PC-9 (cell line): Measurements from ENCODE around the gene ATXN1. TPM values are rescaled to one million over a fixed set of nuclear protein-coding genes. Genes with fewer than 3 reads are reported as not detected.

Experiments used
- BruUV-seq: library from RNA; stranded (reverse); fragments of 400-500 nt; replicated peaks from 2 replicates; lab custom pipeline; 2021; lab: Mats Ljungman, UMichigan
- CTCF ChIA-PET: fragments of 300-600 bp; sonication (Branson Sonifier 250); formaldehyde crosslinking; loops from one replicate; lab custom pipeline; 2022; ENCODE audit warnings: antibody characterized with exemption; lab: Charles Lee
- POLR2A ChIA-PET: fragments of 300-600 bp; sonication (Branson Sonifier 250); formaldehyde crosslinking; loops from one replicate; lab custom pipeline; 2022; ENCODE audit warnings: antibody characterized with exemption; ENCODE audit not compliant: unreplicated experiment; lab: Charles Lee
- DNase-seq, 2 experiments: peaks; one replicate each; pipeline versions ENCODE4 v3.0.0 to v3.0.0-alpha.2; 2015 to 2022; ENCODE audit warnings: mixed read lengths in 1 of 2
- H2AFZ ChIP-seq: fragments of 200-600 bp; sonication (generic); 2 replicates; pipeline ENCODE4 v1.8.1; 2017; ENCODE audit warnings: antibody characterized with exemption
- H3F3A ChIP-seq: fragments of 200-600 bp; sonication (generic); 2 replicates; pipeline ENCODE4 v1.8.1; 2017; ENCODE audit warnings: antibody characterized with exemption, mild to moderate bottlenecking, low read depth; ENCODE audit not compliant: insufficient read depth
- H3K27ac ChIP-seq: fragments of 200-600 bp; sonication (generic); 2 replicates; pipeline ENCODE4 v1.6.1; 2016; ENCODE audit warnings: mixed run types
- H3K27me3 ChIP-seq: fragments of 200-600 bp; sonication (generic); 2 replicates; pipeline ENCODE4 v1.6.1; 2016; ENCODE audit warnings: low read depth, mixed run types; ENCODE audit not compliant: insufficient read depth
- H3K36me3 ChIP-seq: fragments of 200-600 bp; sonication (generic); 2 replicates; pipeline ENCODE4 v1.6.1; 2016; ENCODE audit warnings: low read depth, mixed run types
- H3K4me1 ChIP-seq: fragments of 200-600 bp; sonication (generic); replicated peaks from 2 replicates; pipeline ENCODE4 v1.6.1; 2016; ENCODE audit warnings: mixed run types; ENCODE audit not compliant: insufficient read depth
- H3K4me2 ChIP-seq: fragments of 200-600 bp; sonication (generic); 2 replicates; pipeline ENCODE4 v1.6.1; 2017; ENCODE audit warnings: mixed run types
- H3K4me3 ChIP-seq: fragments of 200-600 bp; sonication (generic); 2 replicates; pipeline ENCODE4 v1.6.1; 2016; ENCODE audit warnings: mixed run types
- H3K79me2 ChIP-seq: fragments of 200-600 bp; sonication (generic); 2 replicates; pipeline ENCODE4 v1.6.1; 2017; ENCODE audit warnings: low read depth, mixed run types
- H3K9me2 ChIP-seq: fragments of 200-600 bp; sonication (generic); 2 replicates; pipeline ENCODE4 v1.8.1; 2017; ENCODE audit warnings: mild to moderate bottlenecking; ENCODE audit not compliant: insufficient read depth
- H3K9me3 ChIP-seq: fragments of 200-600 bp; sonication (generic); 2 replicates; pipeline ENCODE4 v1.8.1; 2016; ENCODE audit warnings: low read depth; ENCODE audit not compliant: insufficient read depth
- H4K20me1 ChIP-seq: fragments of 200-600 bp; sonication (generic); 2 replicates; pipeline ENCODE4 v1.8.1; 2017; ENCODE audit not compliant: insufficient read depth
- CTCF ChIP-seq: fragments of 200-600 bp; sonication (generic); conservative IDR thresholded peaks from 2 replicates; pipeline ENCODE4 v1.6.1; 2017; ENCODE audit warnings: mixed run types, antibody characterized with exemption, mild to moderate bottlenecking, moderate library complexity
- EZH2 ChIP-seq: fragments of 200-600 bp; sonication (generic); IDR thresholded peaks from 2 replicates; pipeline ENCODE4 v1.8.0; 2017; ENCODE audit warnings: antibody characterized with exemption, low read depth
- intact Hi-C: fragments of 100-400 bp; cut with micrococcal nuclease; formaldehyde crosslinking; loops from one replicate; pipeline ENCODE4 v1.10.0; 2022; ENCODE audit not compliant: unreplicated experiment
- total RNA-seq: library from RNA; stranded (reverse); gene quantifications from 2 replicates; pipeline ENCODE4 v1.2.3, GENCODE V29; 2021

Gene ATXN1
- total RNA-seq, 1 experiment from 2014 or later, result 42.7 TPM

DNA sequence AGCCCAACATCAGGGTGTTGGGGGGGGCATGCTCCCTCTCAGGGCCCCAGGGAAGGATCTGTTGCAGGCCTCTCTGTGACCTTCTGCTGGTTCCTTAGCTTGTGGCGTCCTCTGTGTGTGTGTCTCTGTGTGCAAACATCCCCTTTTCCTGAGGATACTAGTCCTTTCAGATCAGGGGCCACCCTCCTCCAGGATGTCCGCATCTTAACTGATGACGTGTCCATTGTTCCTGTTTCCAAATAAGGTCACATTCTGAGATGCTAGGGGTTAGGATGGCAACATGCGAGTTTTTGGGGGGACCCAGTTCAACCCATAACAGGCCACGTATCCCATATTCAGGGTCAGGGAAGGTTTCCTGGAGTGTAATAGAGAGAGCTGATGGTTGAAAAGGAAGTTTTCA, 482.0 kb downstream of the ATXN1 start:
- no TSS peak for BruUV-seq
- H3K9me3 ChIP-seq, result no peaks in the 10 kb centered on the region
- H3K36me3 ChIP-seq, result no peaks in the 10 kb centered on the region
- no peaks in the 10 kb centered on the region for H3K27me3 ChIP-seq
- H3K9me2 ChIP-seq, result no peaks in the 10 kb centered on the region
- intact Hi-C loops, result no loop called here
- CTCF ChIA-PET, result interaction anchor here (0.5 kb wide), 1 partner anchor 50 kb away, joined by 3 read pairs; no protein-coding TSS in a partner anchor
- POLR2A ChIA-PET, result no interaction called here
- no peaks in the 10 kb centered on the region for H4K20me1 ChIP-seq
- no peak for DNase-seq
- no peak overlapping the region for H3K4me2 ChIP-seq
- peaks cover 11% of the 10 kb centered on the region for H3K4me1 ChIP-seq
- H3K79me2 ChIP-seq, result no peaks in the 10 kb centered on the region
- no peak overlapping the region for H2AFZ ChIP-seq
- no peak overlapping the region for H3K27ac ChIP-seq
- no peak overlapping the region for H3K4me3 ChIP-seq
- H3F3A ChIP-seq, result no peaks in the 10 kb centered on the region
- TF ChIP-seq EZH2 (no peak), CTCF (no peak)

DNA sequence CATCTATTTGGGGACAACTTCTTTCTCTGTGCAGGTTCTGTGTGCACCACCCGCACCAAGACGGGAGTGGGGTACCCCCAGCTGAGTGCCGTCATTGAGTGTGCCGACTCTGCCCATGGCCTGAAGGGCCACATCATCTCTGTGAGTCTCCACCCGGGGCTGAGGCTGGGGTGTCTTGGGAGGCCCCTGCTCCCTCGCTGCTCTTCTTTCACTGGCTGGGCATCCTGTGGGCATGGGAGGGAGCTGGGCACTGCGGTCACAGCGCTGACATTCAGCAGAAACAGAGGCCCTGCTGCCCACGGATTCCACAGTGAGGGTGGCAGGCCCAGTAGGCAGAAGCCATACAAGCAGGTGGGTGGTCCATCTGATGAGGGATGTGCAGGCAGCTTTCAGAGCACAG, 482.5 kb downstream of the ATXN1 start:
- intact Hi-C loops, result no loop called here
- DNase-seq, result no peak
- no peaks in the 10 kb centered on the region for H4K20me1 ChIP-seq
- ChIA-PET CTCF (interaction anchor here (0.5 to 0.9 kb wide), 2 partner anchors 50 to 808 kb away, joined by 3 read pairs; no protein-coding TSS in a partner anchor), POLR2A (no interaction called here)
- TF ChIP-seq EZH2, result no peak
- no peak for TF ChIP-seq CTCF
- H2AFZ ChIP-seq, result no peak overlapping the region
- H3K4me2 ChIP-seq, result no peak overlapping the region
- H3K79me2 ChIP-seq, result no peaks in the 10 kb centered on the region
- no peaks in the 10 kb centered on the region for H3F3A ChIP-seq
- H3K27ac ChIP-seq, result no peak overlapping the region
- no peaks in the 10 kb centered on the region for H3K36me3 ChIP-seq
- no TSS peak for BruUV-seq
- H3K27me3 ChIP-seq, result no peaks in the 10 kb centered on the region
- no peaks in the 10 kb centered on the region for H3K9me3 ChIP-seq
- H3K4me1 ChIP-seq, result peaks cover 11% of the 10 kb centered on the region
- no peaks in the 10 kb centered on the region for H3K9me2 ChIP-seq
- no peak overlapping the region for H3K4me3 ChIP-seq

- H3K27ac ChIP-seq, result no peak overlapping the region
- DNase-seq, result no peak
- H3K79me2 ChIP-seq, result no peaks in the 10 kb centered on the region
- no peaks in the 10 kb centered on the region for H3K9me2 ChIP-seq
- no peaks in the 10 kb centered on the region for H3K9me3 ChIP-seq
- H3K36me3 ChIP-seq, result no peaks in the 10 kb centered on the region
- no peak overlapping the region for H2AFZ ChIP-seq
- no peak for TF ChIP-seq EZH2
- TF ChIP-seq CTCF, result no peak
- H3F3A ChIP-seq, result no peaks in the 10 kb centered on the region
- H4K20me1 ChIP-seq, result no peaks in the 10 kb centered on the region
- intact Hi-C loops, result no loop called here
- BruUV-seq, result no TSS peak
- peak overlapping the region; percentile 46 for H3K4me2 ChIP-seq
- H3K4me3 ChIP-seq, result no peak overlapping the region
- no peaks in the 10 kb centered on the region for H3K27me3 ChIP-seq
- POLR2A ChIA-PET, result interaction anchor here (0.6 kb wide), 1 partner anchor 10 kb away, joined by 3 read pairs; no protein-coding TSS in a partner anchor
- peaks cover 11% of the 10 kb centered on the region for H3K4me1 ChIP-seq
- CTCF ChIA-PET, result interaction anchor here (0.6 to 1.0 kb wide), 3 partner anchors 40 to 808 kb away, joined by 3 to 5 read pairs (median 3); partner anchors contain the start of gene GMPR
These were observed 483.1 kb downstream of the ATXN1 start for GRCh38 chr6:16278048-16278724.
